Measurements from ENCODE around the gene NDUFV2. TPM values are rescaled to one million over a fixed set of nuclear protein-coding genes. Genes with fewer than 3 reads are reported as not detected.

NDUFV2 gene
- total RNA-seq, 1 donor from 2014 or later: 228 TPM

GRCh38 chr18:9126337-9126736, 23.8 kb downstream of the NDUFV2 start:
- no peak overlapping the region for H3K4me3 Mint-ChIP-seq
- no peak overlapping the region for H3K27ac Mint-ChIP-seq
- Histone ChIP-seq H3K4me1 (no peaks in the 10 kb centered on the region), H3K4me2 (no peak overlapping the region), H3K27me3 (no peaks in the 10 kb centered on the region), H3K9ac (no peak overlapping the region), H2AFZ (replicated peaks) (no peak overlapping the region), H3K36me3 (peaks cover 51% of the 10 kb centered on the region), H3K9me3 (ENCODE audit: low read depth) (no peaks in the 10 kb centered on the region), H4K20me1 (ENCODE audit: low read depth) (peaks cover 16% of the 10 kb centered on the region), H3K4me3 (no peak overlapping the region), H3K79me2 (ENCODE audit: low read depth) (peaks cover 45% of the 10 kb centered on the region), H3K27ac (no peak overlapping the region), H3F3A (ENCODE audit: low read depth) (peaks cover 14% of the 10 kb centered on the region)
- H3K9me3 Mint-ChIP-seq: no peaks in the 10 kb centered on the region
- no peaks in the 10 kb centered on the region for H3K4me1 Mint-ChIP-seq
- H3K36me3 Mint-ChIP-seq: peaks cover 23% of the 10 kb centered on the region
- TF ChIP-seq CTCF (IDR thresholded peaks at IDR 0.05) (no peak), EZH2phosphoT487 (IDR thresholded peaks at IDR 0.05) (no peak), EZH2 (IDR thresholded peaks at IDR 0.05) (no peak)
- DNase-seq (ENCODE audit: low spot score): no peak
- H3K27me3 Mint-ChIP-seq (ENCODE audit: insufficient read depth, low read depth): no peaks in the 10 kb centered on the region

GRCh38 chr18:9130195-9130594, 27.7 kb downstream of the NDUFV2 start:
- peaks cover 2% of the 10 kb centered on the region for H3K27me3 Mint-ChIP-seq (ENCODE audit: insufficient read depth, low read depth)
- Histone ChIP-seq H4K20me1 (ENCODE audit: low read depth) (peaks cover 19% of the 10 kb centered on the region), H3K9me3 (ENCODE audit: low read depth) (no peaks in the 10 kb centered on the region), H3K4me1 (peaks cover under 1% of the 10 kb centered on the region), H3K79me2 (ENCODE audit: low read depth) (peaks cover 25% of the 10 kb centered on the region), H3K4me3 (no peak overlapping the region), H2AFZ (replicated peaks) (no peak overlapping the region), H3K9ac (no peak overlapping the region), H3F3A (ENCODE audit: low read depth) (peaks cover 50% of the 10 kb centered on the region), H3K27me3 (no peaks in the 10 kb centered on the region), H3K36me3 (peaks cover 36% of the 10 kb centered on the region), H3K27ac (no peak overlapping the region), H3K4me2 (no peak overlapping the region)
- H3K9me3 Mint-ChIP-seq: no peaks in the 10 kb centered on the region
- H3K4me1 Mint-ChIP-seq: peaks cover 6% of the 10 kb centered on the region
- DNase-seq (ENCODE audit: low spot score): no peak
- TF ChIP-seq CTCF (IDR thresholded peaks at IDR 0.05): no peak
- no peak for TF ChIP-seq EZH2phosphoT487 (IDR thresholded peaks at IDR 0.05)
- TF ChIP-seq EZH2 (IDR thresholded peaks at IDR 0.05): no peak
- H3K36me3 Mint-ChIP-seq: peaks cover 19% of the 10 kb centered on the region
- H3K4me3 Mint-ChIP-seq: no peak overlapping the region
- H3K27ac Mint-ChIP-seq: no peak overlapping the region

GRCh38 chr18:9130806-9131205, 28.3 kb downstream of the NDUFV2 start:
- Histone ChIP-seq H3K4me3 (no peak overlapping the region), H3K79me2 (ENCODE audit: low read depth) (peaks cover 26% of the 10 kb centered on the region), H3K9ac (no peak overlapping the region), H3K4me2 (no peak overlapping the region), H3F3A (ENCODE audit: low read depth) (peaks cover 56% of the 10 kb centered on the region), H3K27ac (no peak overlapping the region), H3K27me3 (no peaks in the 10 kb centered on the region), H3K9me3 (ENCODE audit: low read depth) (no peaks in the 10 kb centered on the region), H2AFZ (replicated peaks) (no peak overlapping the region), H3K4me1 (peaks cover 6% of the 10 kb centered on the region), H3K36me3 (peaks cover 30% of the 10 kb centered on the region), H4K20me1 (ENCODE audit: low read depth) (peaks cover 20% of the 10 kb centered on the region)
- no peak overlapping the region for H3K4me3 Mint-ChIP-seq
- H3K27ac Mint-ChIP-seq: no peak overlapping the region
- no peak for DNase-seq (ENCODE audit: low spot score)
- TF ChIP-seq EZH2 (IDR thresholded peaks at IDR 0.05) (no peak), CTCF (IDR thresholded peaks at IDR 0.05) (no peak), EZH2phosphoT487 (IDR thresholded peaks at IDR 0.05) (no peak)
- peaks cover 11% of the 10 kb centered on the region for H3K4me1 Mint-ChIP-seq
- peaks cover 19% of the 10 kb centered on the region for H3K36me3 Mint-ChIP-seq
- H3K9me3 Mint-ChIP-seq: no peaks in the 10 kb centered on the region
- peaks cover 2% of the 10 kb centered on the region for H3K27me3 Mint-ChIP-seq (ENCODE audit: insufficient read depth, low read depth)

All from neural progenitor cell (in vitro differentiated cells).